PC-3 (cell line): Measurements from ENCODE around the gene IKBKE. TPM values are rescaled to one million over a fixed set of nuclear protein-coding genes. Genes with fewer than 3 reads are reported as not detected.

Experiments used
- ATAC-seq: fragments of 200-7000 bp; cut with Tn5 transposase; 2 replicates; pipeline ENCODE4 v1.9.1; 2020; ENCODE audit warnings: mild to moderate bottlenecking, moderate library complexity
- BruUV-seq: library from RNA; stranded (reverse); fragments of 400-500 nt; replicated peaks from 2 replicates; lab custom pipeline; 2021; lab: Mats Ljungman, UMichigan
- CTCF ChIA-PET: fragments of 300-600 bp; sonication (Branson Sonifier 250); formaldehyde crosslinking; loops from one replicate; lab custom pipeline; 2022; ENCODE audit warnings: antibody characterized with exemption; lab: Charles Lee
- POLR2A ChIA-PET: fragments of 300-600 bp; sonication (Branson Sonifier 250); formaldehyde crosslinking; loops from one replicate; lab custom pipeline; 2022; ENCODE audit warnings: antibody characterized with exemption; ENCODE audit not compliant: unreplicated experiment; lab: Charles Lee
- DNase-seq: peaks from one replicate; pipeline ENCODE4 v3.0.0-alpha.2; 2015
- H2AFZ ChIP-seq: fragments of 300-600 bp; sonication (generic); 2 replicates; pipeline ENCODE4 v1.6.0; 2016; ENCODE audit warnings: antibody characterized with exemption, low read length
- H3F3A ChIP-seq: fragments of 300-600 bp; sonication (generic); one replicate; pipeline ENCODE4 v1.6.0; 2017; ENCODE audit warnings: antibody characterized with exemption, low read length, control low read depth, mild to moderate bottlenecking; ENCODE audit not compliant: unreplicated experiment
- H3K27ac ChIP-seq: fragments of 300-600 bp; sonication (generic); 2 replicates; pipeline ENCODE4 v1.5.1; 2016; ENCODE audit warnings: mild to moderate bottlenecking, low read length
- H3K27me3 ChIP-seq: fragments of 300-600 bp; sonication (generic); 2 replicates; pipeline ENCODE4 v1.6.1; 2016; ENCODE audit warnings: low read length, mixed read lengths
- H3K36me3 ChIP-seq: fragments of 300-600 bp; sonication (generic); 2 replicates; pipeline ENCODE4 v1.6.1; 2016; ENCODE audit warnings: low read depth, mixed run types, low read length, mixed read lengths
- H3K4me1 ChIP-seq: fragments of 300-600 bp; sonication (generic); 2 replicates; pipeline ENCODE4 v1.5.1; 2016; ENCODE audit warnings: low read length; ENCODE audit not compliant: insufficient read depth
- H3K4me2 ChIP-seq: fragments of 300-600 bp; sonication (generic); 2 replicates; pipeline ENCODE4 v1.6.0; 2016; ENCODE audit warnings: low read length
- H3K4me3 ChIP-seq: fragments of 300-600 bp; sonication (generic); 2 replicates; pipeline ENCODE4 v1.5.1; 2016; ENCODE audit warnings: mild to moderate bottlenecking, low read length, mixed read lengths
- H3K79me2 ChIP-seq: fragments of 300-600 bp; sonication (generic); 2 replicates; pipeline ENCODE4 v1.6.1; 2017; ENCODE audit warnings: low read length, mixed read lengths
- H3K9ac ChIP-seq: fragments of 300-600 bp; sonication (generic); 2 replicates; pipeline ENCODE4 v1.6.0; 2016; ENCODE audit warnings: mild to moderate bottlenecking, low read length
- H3K9me2 ChIP-seq: fragments of 300-600 bp; sonication (generic); replicated peaks from 2 replicates; pipeline ENCODE4 v1.6.1; 2016; ENCODE audit warnings: mixed run types, low read length, mixed read lengths
- H3K9me3 ChIP-seq: fragments of 300-600 bp; sonication (generic); 2 replicates; pipeline ENCODE4 v1.6.1; 2016; ENCODE audit warnings: low read length, mixed read lengths
- H4K20me1 ChIP-seq: fragments of 300-600 bp; sonication (generic); 2 replicates; pipeline ENCODE4 v1.6.1; 2016; ENCODE audit warnings: low read length, mixed read lengths
- CTCF ChIP-seq: fragments of 300-600 bp; sonication (generic); conservative IDR thresholded peaks from 2 replicates; pipeline ENCODE4 v1.5.1; 2017; ENCODE audit warnings: antibody characterized with exemption, low read depth, mild to moderate bottlenecking, low read length
- EZH2 ChIP-seq: fragments of 300-600 bp; sonication (generic); IDR thresholded peaks from one replicate; pipeline ENCODE4 v1.6.1; 2017; ENCODE audit warnings: antibody characterized with exemption, mild to moderate bottlenecking, low read length; ENCODE audit not compliant: unreplicated experiment
- EZH2phosphoT487 ChIP-seq: fragments of 300-600 bp; sonication (generic); IDR thresholded peaks from 2 replicates; pipeline ENCODE4 v1.6.1; 2018; ENCODE audit warnings: mild to moderate bottlenecking, antibody characterized with exemption, low read length, borderline replicate concordance
- intact Hi-C: fragments of 100-400 bp; cut with micrococcal nuclease; formaldehyde crosslinking; loops from 2 replicates; pipeline ENCODE4 v1.9.0; 2023
- total RNA-seq: library from RNA; depleted of rRNA; stranded (reverse); fragments of >200 nt; gene quantifications from 2 replicates; pipeline ENCODE4 v1.2.3, GENCODE V29; 2014

IKBKE gene
- total RNA-seq, 1 experiment from 2014 or later, result 28.3 TPM

GRCh38 chr1:206524739-206525364, 54.6 kb downstream of the IKBKE start:
- H3K9me2 ChIP-seq, result no peaks in the 10 kb centered on the region
- intact Hi-C loops, result no loop called here
- H3K4me2 ChIP-seq, result peak overlapping the region; percentile 9
- H3K4me1 ChIP-seq, result peaks cover 19% of the 10 kb centered on the region
- 0 out of 2 replicates have a peak overlapping the region, but pooled peaks have one; percentile 1 for H2AFZ ChIP-seq
- H3K9ac ChIP-seq, result no peak overlapping the region
- no peaks in the 10 kb centered on the region for H3F3A ChIP-seq
- H4K20me1 ChIP-seq, result no peaks in the 10 kb centered on the region
- ATAC-seq (peak; percentile 72), DNase-seq (peak; percentile 68)
- no peaks in the 10 kb centered on the region for H3K27me3 ChIP-seq
- BruUV-seq, result no TSS peak
- no peaks in the 10 kb centered on the region for H3K9me3 ChIP-seq
- no peaks in the 10 kb centered on the region for H3K79me2 ChIP-seq
- H3K36me3 ChIP-seq, result no peaks in the 10 kb centered on the region
- POLR2A ChIA-PET, result no interaction called here
- CTCF ChIA-PET, result no interaction called here
- no peak overlapping the region for H3K4me3 ChIP-seq
- no peak overlapping the region for H3K27ac ChIP-seq
- TF ChIP-seq EZH2, result no peak
- TF ChIP-seq CTCF, result no peak
- TF ChIP-seq EZH2phosphoT487, result no peak

- intact Hi-C loops, result no loop called here
- ATAC-seq (no peak), DNase-seq (no peak)
- Histone ChIP-seq H3K36me3 (no peaks in the 10 kb centered on the region), H4K20me1 (no peaks in the 10 kb centered on the region), H3K79me2 (no peaks in the 10 kb centered on the region), H3K9me2 (no peaks in the 10 kb centered on the region), H3K4me1 (peaks cover 11% of the 10 kb centered on the region), H3K4me3 (no peak overlapping the region), H3K27ac (no peak overlapping the region), H3K4me2 (no peak overlapping the region), H3K27me3 (no peaks in the 10 kb centered on the region), H2AFZ (no peak overlapping the region), H3K9me3 (no peaks in the 10 kb centered on the region), H3K9ac (no peak overlapping the region), H3F3A (no peaks in the 10 kb centered on the region)
- TF ChIP-seq EZH2 (no peak), EZH2phosphoT487 (no peak), CTCF (no peak)
- POLR2A ChIA-PET, result no interaction called here
- CTCF ChIA-PET, result no interaction called here
- BruUV-seq, result no TSS peak
These were observed 56.0 kb downstream of the IKBKE start for GRCh38 chr1:206526064-206526911.

GRCh38 chr1:206529425-206529824, 59.1 kb downstream of the IKBKE start:
- Histone ChIP-seq H3K4me1 (peaks cover 8% of the 10 kb centered on the region), H2AFZ (no peak overlapping the region), H3K4me2 (no peak overlapping the region), H3K4me3 (no peak overlapping the region), H4K20me1 (no peaks in the 10 kb centered on the region), H3K27me3 (no peaks in the 10 kb centered on the region), H3K9ac (no peak overlapping the region), H3K9me3 (no peaks in the 10 kb centered on the region), H3K9me2 (no peaks in the 10 kb centered on the region), H3K79me2 (no peaks in the 10 kb centered on the region), H3K36me3 (no peaks in the 10 kb centered on the region), H3F3A (no peaks in the 10 kb centered on the region), H3K27ac (no peak overlapping the region)
- BruUV-seq, result no TSS peak
- DNase-seq (no peak), ATAC-seq (no peak)
- TF ChIP-seq CTCF, result no peak
- TF ChIP-seq EZH2phosphoT487, result no peak
- POLR2A ChIA-PET, result no interaction called here
- CTCF ChIA-PET, result no interaction called here
- intact Hi-C loops, result no loop called here
